Skeletal muscle cell (primary cell): ENCODE results near the gene PTH2.
"Not testable (repeated sequence)": the region's sequence is repeated elsewhere in the genome, so short reads cannot be mapped to it uniquely, and the experiment has no call there.

Source experiments
- DNase-seq: peaks from one replicate; pipeline ENCODE4 v3.0.0-alpha.2; 2010; ENCODE audit warnings: low read depth
- H3K4me3 ChIP-seq: 2 replicates; pipeline ENCODE4 v1.5.1; 2011; ENCODE audit warnings: low read depth, mild to moderate bottlenecking, control low read depth, low read length, moderate library complexity

Gene PTH2

GRCh38 chr19:49395581-49396407, 27.4 kb downstream of the PTH2 start:
- H3K4me3 ChIP-seq: no peak overlapping the region
- no peak for DNase-seq

GRCh38 chr19:49393881-49394280, 29.4 kb downstream of the PTH2 start:
- no peak overlapping the region for H3K4me3 ChIP-seq
- no peak for DNase-seq

- no peak for DNase-seq
- no peak overlapping the region for H3K4me3 ChIP-seq
Measured at GRCh38 chr19:49391581-49392399, 31.5 kb downstream of the PTH2 start.

- no peak for DNase-seq
- no peak overlapping the region for H3K4me3 ChIP-seq
Measured at GRCh38 chr19:49390929-49391359, 32.3 kb downstream of the PTH2 start.

GRCh38 chr19:49390131-49390928, 32.9 kb downstream of the PTH2 start:
- H3K4me3 ChIP-seq: no peak overlapping the region
- no peak for DNase-seq

- DNase-seq: no peak
- no peak overlapping the region for H3K4me3 ChIP-seq
Measured at GRCh38 chr19:49389406-49389805, 33.8 kb downstream of the PTH2 start.

GRCh38 chr19:49387936-49388372, 35.3 kb downstream of the PTH2 start, which contains the start of gene KASH5:
TSS of gene KASH5 (plus strand) at chr19:49388249. CDS start at chr19:49390884, 2,635 bp downstream.
- no peak within 1 kb of the TSS for H3K4me3 ChIP-seq
- no peak for DNase-seq

GRCh38 chr19:49383599-49383998, 39.6 kb downstream of the PTH2 start:
- no peak overlapping the region for H3K4me3 ChIP-seq
- no peak for DNase-seq

- no peak overlapping the region for H3K4me3 ChIP-seq
- no peak for DNase-seq
Measured at GRCh38 chr19:49382639-49383038, 40.6 kb downstream of the PTH2 start.

GRCh38 chr19:49380391-49380790, 42.9 kb downstream of the PTH2 start:
- no peak for DNase-seq

GRCh38 chr19:49378512-49378911, 44.7 kb downstream of the PTH2 start:
- H3K4me3 ChIP-seq: no peak overlapping the region
- DNase-seq: no peak

More at GRCh38 chr19:49380391-49380790, 42.9 kb downstream of the PTH2 start:
- no peak overlapping the region for H3K4me3 ChIP-seq

GRCh38 chr19:49374665-49375434, 48.4 kb downstream of the PTH2 start:
- H3K4me3 ChIP-seq: no peak overlapping the region
- no peak for DNase-seq

- not testable (repeated sequence) for H3K4me3 ChIP-seq, DNase-seq
Measured at GRCh38 chr19:49373174-49373573, 50.1 kb downstream of the PTH2 start.
